Trophoblast cell (in vitro differentiated cells and primary cell): Measurements from ENCODE around the gene PBX1.

ENCODE experiments used
- DNase-seq, 2 donors: peaks; one replicate each; pipeline ENCODE4 v3.0.0-alpha.2; 2016
- H2AFZ ChIP-seq: 2 replicates; pipeline ENCODE4 v1.6.1; 2013; ENCODE audit warnings: low read length, moderate library complexity, mild to moderate bottlenecking; ENCODE audit not compliant: insufficient read depth, poor library complexity
- H2AK5ac ChIP-seq: 2 replicates; pipeline ENCODE4 v1.6.1; 2013; ENCODE audit warnings: mild to moderate bottlenecking, low read length
- H2BK120ac ChIP-seq: 2 replicates; pipeline ENCODE4 v1.6.1; 2013; ENCODE audit warnings: low read length, mild to moderate bottlenecking, moderate library complexity; ENCODE audit not compliant: insufficient read depth, poor library complexity
- H2BK12ac ChIP-seq: 2 replicates; pipeline ENCODE4 v1.6.1; 2013; ENCODE audit warnings: mild to moderate bottlenecking, low read length, moderate library complexity
- H2BK5ac ChIP-seq: 2 replicates; pipeline ENCODE4 v1.6.1; 2013; ENCODE audit warnings: low read length, low read depth, moderate library complexity, mild to moderate bottlenecking; ENCODE audit not compliant: poor library complexity
- H3K14ac ChIP-seq: 2 replicates; pipeline ENCODE4 v1.6.1; 2013; ENCODE audit warnings: mild to moderate bottlenecking, low read length
- H3K18ac ChIP-seq: 2 replicates; pipeline ENCODE4 v1.6.1; 2013; ENCODE audit warnings: mild to moderate bottlenecking, low read length
- H3K23ac ChIP-seq: 2 replicates; pipeline ENCODE4 v1.6.1; 2013; ENCODE audit warnings: low read length
- H3K27ac ChIP-seq: 2 replicates; pipeline ENCODE4 v1.5.1; 2013; ENCODE audit warnings: low read depth, mild to moderate bottlenecking, inconsistent platforms, low read length, moderate library complexity
- H3K27me3 ChIP-seq: 2 replicates; pipeline ENCODE4 v1.6.1; 2013; ENCODE audit warnings: inconsistent platforms, mild to moderate bottlenecking, low read length, moderate library complexity; ENCODE audit not compliant: insufficient read depth
- H3K36me3 ChIP-seq, 2 experiments: 1 replicate in 1 of 2; 2 replicates in 1 of 2; pipeline ENCODE4 v1.6.1; 2013; ENCODE audit warnings: low read length in 2 of 2, mild to moderate bottlenecking in 2 of 2, moderate library complexity in 1 of 2; ENCODE audit not compliant: insufficient read depth in 2 of 2, control insufficient read depth in 1 of 2
- H3K4ac ChIP-seq: 2 replicates; pipeline ENCODE4 v1.6.1; 2013; ENCODE audit warnings: low read depth, mild to moderate bottlenecking, low read length, moderate library complexity
- H3K4me1 ChIP-seq, 2 experiments: 1 replicate in 1 of 2; 2 replicates in 1 of 2; pipeline ENCODE4 v1.6.1; 2013; ENCODE audit warnings: low read length in 2 of 2, mild to moderate bottlenecking in 2 of 2, moderate library complexity in 1 of 2; ENCODE audit not compliant: insufficient read depth in 2 of 2, control insufficient read depth in 1 of 2
- H3K4me2 ChIP-seq: 2 replicates; pipeline ENCODE4 v1.6.1; 2013; ENCODE audit warnings: inconsistent platforms, mild to moderate bottlenecking, low read length, moderate library complexity
- H3K4me3 ChIP-seq: 2 replicates; pipeline ENCODE4 v1.5.1; 2013; ENCODE audit warnings: mild to moderate bottlenecking, low read depth, low read length, inconsistent platforms
- H3K79me1 ChIP-seq: one replicate; pipeline ENCODE4 v1.6.1; 2013; ENCODE audit warnings: low read length
- H3K79me2 ChIP-seq: 2 replicates; pipeline ENCODE4 v1.6.1; 2013; ENCODE audit warnings: low read length, mild to moderate bottlenecking; ENCODE audit not compliant: control insufficient read depth, insufficient read depth, poor library complexity
- H3K9ac ChIP-seq: 2 replicates; pipeline ENCODE4 v1.6.1; 2013; ENCODE audit warnings: mild to moderate bottlenecking, low read length
- H3K9me3 ChIP-seq: 2 replicates; pipeline ENCODE4 v1.6.1; 2013; ENCODE audit warnings: low read depth, mild to moderate bottlenecking, control low read depth, inconsistent platforms, low read length; ENCODE audit not compliant: insufficient read depth
- H4K12ac ChIP-seq: 2 replicates; pipeline ENCODE4 v1.6.1; 2013; ENCODE audit warnings: low read depth, mild to moderate bottlenecking, low read length, moderate library complexity
- H4K8ac ChIP-seq: 2 replicates; pipeline ENCODE4 v1.6.1; 2013; ENCODE audit warnings: low read depth, mild to moderate bottlenecking, low read length, moderate library complexity
- H4K91ac ChIP-seq: one replicate; pipeline ENCODE4 v1.6.1; 2013; ENCODE audit warnings: low read depth, mild to moderate bottlenecking, low read length, moderate library complexity
- WGBS: extraction: QIAGEN DNeasy Blood & Tissue Kit; methylation state at CpG from one replicate; pipeline ENCODE4 v1.1.7; 2013; ENCODE audit warnings: missing lambda C conversion rate; ENCODE audit not compliant: insufficient read length, insufficient coverage; ENCODE audit errors: extremely low coverage; 5-methylcytosine and 5-hydroxymethylcytosine counted together

The PBX1 gene

GRCh38 chr1:164865385-164865784 is 306.4 kb downstream of the PBX1 start:
- Histone ChIP-seq H3K36me3 (no peaks in the 10 kb centered on the region), H3K4me3 (no peak overlapping the region), H3K4ac (no peak overlapping the region), H2AK5ac (no peak overlapping the region), H3K79me2 (no peaks in the 10 kb centered on the region), H4K8ac (no peak overlapping the region), H3K18ac (no peak overlapping the region), H2BK5ac (no peak overlapping the region), H3K9me3 (no peaks in the 10 kb centered on the region), H4K12ac (no peak overlapping the region), H2BK12ac (no peak overlapping the region), H3K79me1 (no peaks in the 10 kb centered on the region), H3K4me1 (no peaks in the 10 kb centered on the region), H4K91ac (no peak overlapping the region), H3K27ac (no peak overlapping the region), H2BK120ac (no peak overlapping the region), H3K27me3 (no peaks in the 10 kb centered on the region), H2AFZ (no peak overlapping the region), H3K4me2 (no peak overlapping the region), H3K23ac (no peak overlapping the region), H3K9ac (no peak overlapping the region), H3K14ac (no peak overlapping the region)
- WGBS = no CpG with 5 or more reads among the region's 4 CpGs
- no peak for DNase-seq

DNA sequence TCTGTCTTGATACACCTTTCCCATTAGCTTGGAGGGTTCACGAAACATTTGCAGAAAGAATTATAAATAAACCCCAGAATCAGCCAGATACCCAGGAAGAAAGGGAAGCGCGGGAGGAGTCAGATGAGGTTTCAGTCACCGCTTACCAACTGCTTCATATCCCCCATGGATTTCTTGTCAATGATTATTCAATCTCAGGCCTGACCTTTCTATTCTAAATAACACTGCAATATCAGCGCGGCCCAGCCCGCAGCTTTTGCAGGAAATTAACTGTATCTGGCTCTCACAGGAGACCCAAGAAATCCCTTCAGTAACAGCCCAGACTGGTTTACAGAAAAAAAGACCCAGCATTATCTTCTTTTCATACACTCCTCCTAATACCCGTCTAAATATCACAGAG is 308.6 kb downstream of the PBX1 start:
- DNase-seq = no peak
- no peak overlapping the region for H3K18ac ChIP-seq
- H4K8ac ChIP-seq = no peak overlapping the region
- WGBS = 100% methylated on average over 1 of the region's 8 CpGs
- no peak overlapping the region for H2BK5ac ChIP-seq
- no peak overlapping the region for H2AFZ ChIP-seq
- no peaks in the 10 kb centered on the region for H3K9me3 ChIP-seq
- H3K23ac ChIP-seq = no peak overlapping the region
- H4K91ac ChIP-seq = no peak overlapping the region
- no peak overlapping the region for H2BK12ac ChIP-seq
- no peak overlapping the region for H3K14ac ChIP-seq
- H3K36me3 ChIP-seq = no peaks in the 10 kb centered on the region
- no peak overlapping the region for H3K9ac ChIP-seq
- H2AK5ac ChIP-seq = no peak overlapping the region
- H3K4me2 ChIP-seq = no peak overlapping the region
- H2BK120ac ChIP-seq = no peak overlapping the region
- no peaks in the 10 kb centered on the region for H3K27me3 ChIP-seq
- no peak overlapping the region for H3K4me3 ChIP-seq
- H3K79me1 ChIP-seq = no peaks in the 10 kb centered on the region
- no peaks in the 10 kb centered on the region for H3K79me2 ChIP-seq
- no peak overlapping the region for H3K4ac ChIP-seq
- H3K27ac ChIP-seq = no peak overlapping the region
- no peaks in the 10 kb centered on the region for H3K4me1 ChIP-seq
- H4K12ac ChIP-seq = no peak overlapping the region

GRCh38 chr1:164868990-164869389 is 310.0 kb downstream of the PBX1 start:
- no peak overlapping the region for H2AK5ac ChIP-seq
- WGBS = no CpG with 5 or more reads among the region's 4 CpGs
- no peak overlapping the region for H4K12ac ChIP-seq
- no peaks in the 10 kb centered on the region for H3K36me3 ChIP-seq
- no peak overlapping the region for H3K4me3 ChIP-seq
- no peaks in the 10 kb centered on the region for H3K4me1 ChIP-seq
- no peaks in the 10 kb centered on the region for H3K9me3 ChIP-seq
- no peak overlapping the region for H3K9ac ChIP-seq
- H4K8ac ChIP-seq = no peak overlapping the region
- H3K79me1 ChIP-seq = no peaks in the 10 kb centered on the region
- no peak overlapping the region for H3K4me2 ChIP-seq
- no peak overlapping the region for H2BK120ac ChIP-seq
- no peak overlapping the region for H3K27ac ChIP-seq
- H4K91ac ChIP-seq = no peak overlapping the region
- no peaks in the 10 kb centered on the region for H3K27me3 ChIP-seq
- no peak overlapping the region for H2BK12ac ChIP-seq
- no peak overlapping the region for H2BK5ac ChIP-seq
- H3K14ac ChIP-seq = no peak overlapping the region
- H2AFZ ChIP-seq = no peak overlapping the region
- H3K23ac ChIP-seq = no peak overlapping the region
- no peak overlapping the region for H3K18ac ChIP-seq
- no peak overlapping the region for H3K4ac ChIP-seq
- DNase-seq = no peak
- no peaks in the 10 kb centered on the region for H3K79me2 ChIP-seq

GRCh38 chr1:164875518-164875917 is 316.5 kb downstream of the PBX1 start:
- Histone ChIP-seq H3K79me2 (no peaks in the 10 kb centered on the region), H2BK5ac (no peak overlapping the region), H3K9ac (no peak overlapping the region), H2BK12ac (no peak overlapping the region), H4K12ac (no peak overlapping the region), H3K79me1 (no peaks in the 10 kb centered on the region), H4K8ac (no peak overlapping the region), H2AFZ (no peak overlapping the region), H2AK5ac (no peak overlapping the region), H3K27ac (no peak overlapping the region), H3K23ac (no peak overlapping the region), H3K9me3 (no peaks in the 10 kb centered on the region), H2BK120ac (no peak overlapping the region), H3K4me2 (no peak overlapping the region), H3K4me3 (no peak overlapping the region), H3K14ac (no peak overlapping the region), H3K36me3 (no peaks in the 10 kb centered on the region), H4K91ac (no peak overlapping the region), H3K18ac (no peak overlapping the region), H3K27me3 (no peaks in the 10 kb centered on the region), H3K4me1 (peaks cover 0 to 2% of the 10 kb centered on the region in 2 experiments), H3K4ac (no peak overlapping the region)
- WGBS = no CpG with 5 or more reads among the region's 3 CpGs
- DNase-seq = no peak
